ENCODE results near the gene GNA14. TPM values are rescaled to one million over a fixed set of nuclear protein-coding genes. Genes with fewer than 3 reads are reported as not detected.

Gene GNA14
- total and polyA plus RNA-seq, 7 donors = 0.31 to 1.1 (median 0.47) TPM

DNA sequence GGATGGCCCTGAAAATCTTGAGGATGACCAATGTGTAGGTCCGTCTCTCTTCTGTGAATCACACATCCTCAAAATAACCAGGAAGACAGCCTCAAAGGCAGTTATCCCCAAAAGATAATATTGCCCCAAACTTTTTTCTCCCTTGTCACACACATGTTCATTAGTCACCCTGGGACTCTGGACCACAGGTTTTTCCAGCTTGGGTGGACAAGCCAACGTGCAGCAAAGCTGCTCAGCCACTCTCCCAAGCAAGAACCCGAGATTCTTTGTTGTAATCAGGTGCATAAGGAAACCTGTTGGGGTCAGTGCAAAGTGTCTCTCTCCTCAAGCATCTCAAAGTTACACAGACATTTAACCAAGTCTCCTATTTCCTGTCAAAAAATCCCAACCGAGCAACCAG lies 196.6 kb downstream of the GNA14 start:
- Histone ChIP-seq H3K27me3 (ENCODE audit: insufficient read depth in 3 of 3, low read length in 2 of 3) (peaks cover 0 to 1% (median 0%) of the 10 kb centered on the region in 3 donors), H3K36me3 (ENCODE audit: insufficient read depth in 1 of 2, low read depth in 1 of 2) (no peaks in the 10 kb centered on the region), H3K27ac (no peak overlapping the region), H3K4me1 (no peaks in the 10 kb centered on the region), H3K4me3 (no peak overlapping the region), H3K9me3 (no peaks in the 10 kb centered on the region)
- intact Hi-C loops (cut with DNase I) = no loop called here
- WGBS, 3 donors = 73 to 93% (median 81%) methylated on average over 4 of the region's 4 CpGs
- DNase-seq = no peak
- ATAC-seq = no peak
- TF ChIP-seq, protein P1, sequence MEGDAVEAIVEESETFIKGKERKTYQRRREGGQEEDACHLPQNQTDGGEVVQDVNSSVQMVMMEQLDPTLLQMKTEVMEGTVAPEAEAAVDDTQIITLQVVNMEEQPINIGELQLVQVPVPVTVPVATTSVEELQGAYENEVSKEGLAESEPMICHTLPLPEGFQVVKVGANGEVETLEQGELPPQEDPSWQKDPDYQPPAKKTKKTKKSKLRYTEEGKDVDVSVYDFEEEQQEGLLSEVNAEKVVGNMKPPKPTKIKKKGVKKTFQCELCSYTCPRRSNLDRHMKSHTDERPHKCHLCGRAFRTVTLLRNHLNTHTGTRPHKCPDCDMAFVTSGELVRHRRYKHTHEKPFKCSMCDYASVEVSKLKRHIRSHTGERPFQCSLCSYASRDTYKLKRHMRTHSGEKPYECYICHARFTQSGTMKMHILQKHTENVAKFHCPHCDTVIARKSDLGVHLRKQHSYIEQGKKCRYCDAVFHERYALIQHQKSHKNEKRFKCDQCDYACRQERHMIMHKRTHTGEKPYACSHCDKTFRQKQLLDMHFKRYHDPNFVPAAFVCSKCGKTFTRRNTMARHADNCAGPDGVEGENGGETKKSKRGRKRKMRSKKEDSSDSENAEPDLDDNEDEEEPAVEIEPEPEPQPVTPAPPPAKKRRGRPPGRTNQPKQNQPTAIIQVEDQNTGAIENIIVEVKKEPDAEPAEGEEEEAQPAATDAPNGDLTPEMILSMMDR (IDR thresholded peaks at IDR 0.05) = no peak

- Histone ChIP-seq H3K27ac (no peak overlapping the region), H3K9me3 (no peaks in the 10 kb centered on the region), H3K4me3 (no peak overlapping the region), H3K36me3 (ENCODE audit: insufficient read depth in 1 of 2, low read depth in 1 of 2) (no peaks in the 10 kb centered on the region), H3K4me1 (no peaks in the 10 kb centered on the region), H3K27me3 (ENCODE audit: insufficient read depth in 3 of 3, low read length in 2 of 3) (peaks cover 0 to 1% (median 0%) of the 10 kb centered on the region in 3 donors)
- intact Hi-C loops (cut with DNase I) = no loop called here
- ATAC-seq (no peak), DNase-seq (no peak)
- TF ChIP-seq, protein P1 (IDR thresholded peaks at IDR 0.05) = no peak
- 83 to 85% (median 83%) methylated on average over 4 of the region's 4 CpGs for WGBS, 3 donors
Measured at GRCh38 chr9:77450085-77450475, 198.0 kb downstream of the GNA14 start.

DNA sequence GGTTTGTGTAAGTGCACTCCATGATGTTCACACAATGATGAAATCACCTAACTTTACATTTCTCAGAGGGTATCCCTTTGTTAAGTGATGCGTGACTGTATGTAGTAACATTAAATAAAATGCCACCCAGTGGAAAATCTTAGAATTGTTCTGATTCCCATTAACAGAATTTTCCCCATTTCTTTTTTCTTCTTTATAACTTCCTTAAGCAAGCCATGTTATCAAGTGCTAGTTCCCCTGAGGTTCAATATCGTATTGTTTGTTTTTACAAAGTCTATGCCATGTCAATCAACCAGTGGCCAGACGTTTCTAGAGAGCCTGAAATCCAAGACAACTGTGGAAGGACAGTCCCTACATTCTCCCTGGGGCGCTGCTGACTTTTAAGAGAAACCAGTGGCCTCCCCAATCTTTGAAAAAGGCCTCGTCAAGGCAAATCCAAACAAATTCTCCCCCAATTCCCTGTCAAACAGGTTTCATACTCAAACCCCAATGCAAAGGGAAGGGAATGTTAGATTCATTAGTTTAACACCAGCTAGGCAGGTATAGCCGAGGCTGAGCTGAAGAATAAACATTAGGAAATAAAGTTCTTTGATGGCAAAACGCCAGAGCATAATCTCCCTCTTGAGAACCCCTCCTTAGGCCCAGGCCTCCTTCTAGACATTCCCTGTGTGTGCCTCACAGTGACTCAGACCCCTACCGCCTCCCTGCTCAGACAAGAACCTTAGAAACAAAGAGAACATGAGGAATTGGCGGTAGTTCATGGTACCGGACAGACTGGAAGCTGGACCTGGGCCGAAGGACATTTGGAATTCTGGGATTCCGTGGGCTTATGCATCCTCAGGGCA lies 198.7 kb downstream of the GNA14 start:
- H3K36me3 ChIP-seq (ENCODE audit: insufficient read depth in 1 of 2, low read depth in 1 of 2) = no peaks in the 10 kb centered on the region
- no peak overlapping the region for H3K4me3 ChIP-seq
- intact Hi-C loops (cut with DNase I) = no loop called here
- H3K4me1 ChIP-seq = no peaks in the 10 kb centered on the region
- TF ChIP-seq, protein P1 (IDR thresholded peaks at IDR 0.05) = no peak
- no peak for ATAC-seq
- H3K27ac ChIP-seq = no peak overlapping the region
- peaks cover 0 to 1% (median 0%) of the 10 kb centered on the region in 3 donors for H3K27me3 ChIP-seq (ENCODE audit: insufficient read depth in 3 of 3, low read length in 2 of 3)
- 66 to 85% (median 73%) methylated on average over 12 of the region's 12 CpGs for WGBS, 3 donors
- DNase-seq = no peak
- no peaks in the 10 kb centered on the region for H3K9me3 ChIP-seq

GRCh38 chr9:77447646-77448045 lies 200.5 kb downstream of the GNA14 start:
- ATAC-seq = no peak
- Histone ChIP-seq H3K9me3 (no peaks in the 10 kb centered on the region), H3K4me1 (no peaks in the 10 kb centered on the region), H3K27me3 (ENCODE audit: insufficient read depth in 3 of 3, low read length in 2 of 3) (peaks cover 0 to 1% (median 0%) of the 10 kb centered on the region in 3 donors), H3K4me3 (no peak overlapping the region), H3K27ac (no peak overlapping the region), H3K36me3 (ENCODE audit: insufficient read depth in 1 of 2, low read depth in 1 of 2) (no peaks in the 10 kb centered on the region)
- WGBS, 3 donors = 93 to 100% (median 98%) methylated on average over 1 of the region's 1 CpG
- intact Hi-C loops (cut with DNase I) = no loop called here
- DNase-seq = no peak
- TF ChIP-seq, protein P1 (IDR thresholded peaks at IDR 0.05) = no peak
